ENCODE results near the gene ALAS1.

GRCh38 chr3:52149726-52150125 lies 48.2 kb upstream of the ALAS1 start:
- TF ChIP-seq, protein P1, sequence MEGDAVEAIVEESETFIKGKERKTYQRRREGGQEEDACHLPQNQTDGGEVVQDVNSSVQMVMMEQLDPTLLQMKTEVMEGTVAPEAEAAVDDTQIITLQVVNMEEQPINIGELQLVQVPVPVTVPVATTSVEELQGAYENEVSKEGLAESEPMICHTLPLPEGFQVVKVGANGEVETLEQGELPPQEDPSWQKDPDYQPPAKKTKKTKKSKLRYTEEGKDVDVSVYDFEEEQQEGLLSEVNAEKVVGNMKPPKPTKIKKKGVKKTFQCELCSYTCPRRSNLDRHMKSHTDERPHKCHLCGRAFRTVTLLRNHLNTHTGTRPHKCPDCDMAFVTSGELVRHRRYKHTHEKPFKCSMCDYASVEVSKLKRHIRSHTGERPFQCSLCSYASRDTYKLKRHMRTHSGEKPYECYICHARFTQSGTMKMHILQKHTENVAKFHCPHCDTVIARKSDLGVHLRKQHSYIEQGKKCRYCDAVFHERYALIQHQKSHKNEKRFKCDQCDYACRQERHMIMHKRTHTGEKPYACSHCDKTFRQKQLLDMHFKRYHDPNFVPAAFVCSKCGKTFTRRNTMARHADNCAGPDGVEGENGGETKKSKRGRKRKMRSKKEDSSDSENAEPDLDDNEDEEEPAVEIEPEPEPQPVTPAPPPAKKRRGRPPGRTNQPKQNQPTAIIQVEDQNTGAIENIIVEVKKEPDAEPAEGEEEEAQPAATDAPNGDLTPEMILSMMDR (IDR thresholded peaks at IDR 0.05): no peak
- TF ChIP-seq POLR2AphosphoS5 (IDR thresholded peaks at IDR 0.05; ENCODE audit: low read depth, low read length): no peak
